Activated CD4-positive, CD25-positive, alpha-beta regulatory T cell (primary cell): Measurements from ENCODE around the gene TC2N.
"Not testable (repeated sequence)": the region's sequence is repeated elsewhere in the genome, so short reads cannot be mapped to it uniquely, and the experiment has no call there.

ENCODE experiments used
- DNase-seq, 4 experiments: peaks; one replicate each; lab custom pipeline; 2025; lab: John Stamatoyannopoulos, UW

Gene TC2N

GRCh38 chr14:91869556-91869955 is 2.2 kb upstream of the TC2N start:
- DNase-seq = no peak

GRCh38 chr14:91866511-91867295 is 633 bp downstream of the TC2N start:
- DNase-seq = no peak

DNA sequence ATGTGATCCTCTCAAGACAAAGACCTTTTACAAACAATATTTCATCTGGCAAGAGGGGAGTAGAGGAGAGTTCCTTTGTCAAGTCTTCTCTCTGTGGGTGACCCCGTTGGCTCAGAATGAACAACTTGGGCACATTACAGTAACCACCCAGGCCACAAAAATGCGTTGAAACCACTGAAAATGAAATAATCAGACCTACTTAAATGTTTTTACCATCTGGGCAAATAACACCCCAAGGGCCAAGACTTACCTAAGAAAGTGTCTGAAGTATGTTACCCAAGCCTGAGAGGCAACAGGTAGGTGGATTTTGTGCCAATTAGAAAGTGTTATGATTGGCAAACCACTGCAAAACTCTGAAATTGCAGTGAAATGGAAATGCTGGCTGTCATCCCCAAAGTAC is 1.3 kb downstream of the TC2N start:
- no peak for DNase-seq

- no peak for DNase-seq
Observed at GRCh38 chr14:91862417-91862816, 4.9 kb downstream of the TC2N start.

DNA sequence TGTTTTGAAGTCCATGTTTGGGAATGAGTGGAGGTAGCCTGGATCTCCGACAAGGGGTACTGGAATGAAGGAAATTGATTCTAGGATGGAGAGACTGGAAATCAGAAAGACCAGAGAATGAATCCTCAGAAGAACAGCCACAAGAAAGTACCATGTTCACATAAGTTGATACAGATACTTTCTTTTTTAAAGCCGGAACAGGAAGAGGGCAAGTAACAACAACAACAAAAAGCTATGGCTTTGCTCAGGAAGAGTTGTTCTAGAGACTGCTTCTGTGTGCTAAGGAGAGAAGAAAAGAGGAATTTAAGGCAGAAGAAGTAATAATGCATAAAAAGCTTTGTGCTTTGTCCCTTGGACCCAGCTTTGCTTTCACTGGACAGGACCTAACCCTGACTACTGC is 6.2 kb downstream of the TC2N start:
- no peak for DNase-seq

DNA sequence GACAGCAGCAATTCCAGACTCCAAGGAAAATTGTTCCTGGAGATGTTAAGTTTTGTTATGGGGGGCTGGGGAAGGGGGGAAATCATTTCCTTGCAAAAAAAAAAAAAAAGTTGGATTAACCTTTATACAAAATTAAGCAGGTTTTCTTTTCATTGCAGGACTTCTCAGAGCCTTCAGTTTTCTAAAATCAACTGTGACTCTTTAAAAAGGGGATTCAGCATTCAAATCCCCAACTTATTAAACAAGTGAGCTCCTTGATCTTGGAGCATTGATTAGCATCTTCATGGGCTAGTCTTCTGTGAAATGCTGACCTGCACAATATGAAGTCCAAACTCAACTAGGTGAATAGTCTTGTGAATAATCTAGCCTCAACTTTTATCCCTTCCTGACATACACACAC is 7.1 kb downstream of the TC2N start:
- no peak for DNase-seq

DNA sequence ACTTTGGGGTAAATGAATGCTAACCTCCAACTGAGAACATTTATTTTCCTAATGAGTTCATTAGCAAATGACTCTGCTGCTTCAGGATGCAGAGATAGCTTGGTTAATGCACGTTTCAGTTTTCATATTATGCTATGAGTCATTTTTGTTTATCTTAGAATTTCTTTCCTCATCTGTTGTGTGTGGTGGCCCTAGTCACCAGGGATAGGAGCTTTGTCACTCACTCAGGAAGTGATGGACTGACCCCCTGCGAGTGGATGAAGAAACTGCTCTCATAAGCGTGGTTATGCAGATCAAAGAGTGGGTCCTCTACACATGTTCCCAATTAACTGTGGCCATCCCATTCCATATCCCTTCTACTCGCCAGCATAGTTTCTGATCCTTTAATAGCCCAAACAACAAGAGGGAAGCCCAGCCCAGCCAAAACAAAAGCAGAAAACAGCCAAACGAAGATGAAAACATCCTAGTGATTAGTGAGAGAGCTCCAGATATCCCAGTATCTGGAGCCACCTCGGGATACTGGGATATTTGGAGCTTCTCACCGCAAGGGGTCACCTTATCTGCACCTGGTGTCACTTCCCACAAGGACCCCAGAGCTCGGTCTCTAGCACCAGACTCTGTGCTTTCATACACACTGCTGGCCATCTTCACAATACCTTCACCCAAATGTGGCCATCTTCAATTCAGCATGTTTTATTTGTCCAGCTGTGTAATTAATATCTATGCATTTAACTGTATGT is 8.6 kb downstream of the TC2N start:
- no peak for DNase-seq

DNA sequence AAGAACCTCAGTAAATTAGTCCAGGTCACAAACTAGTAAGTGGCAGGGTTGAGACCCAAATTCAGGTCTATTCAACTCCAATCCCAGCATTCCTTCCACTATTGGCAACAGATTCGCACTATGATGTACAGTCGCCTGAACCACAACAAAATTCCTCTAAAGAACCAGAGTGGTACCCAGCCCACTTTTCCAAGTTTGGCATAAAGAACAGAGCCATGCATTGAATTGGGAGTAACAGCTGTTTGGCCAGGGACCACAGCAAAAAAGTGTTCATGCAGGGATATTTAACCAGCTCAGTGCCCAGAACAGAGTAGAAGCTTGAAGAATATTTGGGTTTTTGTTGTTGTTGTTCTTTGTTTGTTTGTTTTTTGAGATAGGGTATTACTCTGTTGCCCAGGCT is 9.7 kb downstream of the TC2N start:
- no peak for DNase-seq

DNA sequence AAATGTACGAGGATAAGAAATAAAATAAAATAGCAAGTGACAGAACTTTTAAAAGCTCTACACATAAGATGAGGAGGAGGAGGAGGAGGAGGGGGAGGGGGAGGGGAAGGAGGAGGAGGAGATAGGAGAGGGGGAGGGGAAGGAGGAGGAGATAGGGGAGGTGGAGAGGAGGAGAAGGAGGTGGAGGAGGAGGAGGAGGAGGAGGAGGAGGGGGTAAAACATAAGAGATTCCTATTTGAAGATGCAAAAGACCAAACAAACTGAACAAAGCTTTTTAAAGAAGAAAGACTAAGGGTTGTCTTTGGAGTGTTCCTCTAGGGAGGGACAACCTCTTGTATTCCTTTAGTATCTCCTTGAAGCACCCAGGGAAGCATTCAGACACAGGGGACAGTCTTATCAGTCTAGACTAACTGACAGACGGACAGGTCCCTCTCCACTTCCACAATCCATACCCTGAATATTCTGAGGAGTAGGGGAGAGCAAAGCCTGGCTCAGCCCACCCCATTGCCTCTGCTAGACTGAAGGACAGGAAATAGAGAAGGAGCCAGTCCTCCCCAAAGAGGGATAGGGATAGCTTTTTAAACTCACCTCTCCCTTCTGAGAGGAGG is 12.9 kb downstream of the TC2N start:
- DNase-seq = no peak

DNA sequence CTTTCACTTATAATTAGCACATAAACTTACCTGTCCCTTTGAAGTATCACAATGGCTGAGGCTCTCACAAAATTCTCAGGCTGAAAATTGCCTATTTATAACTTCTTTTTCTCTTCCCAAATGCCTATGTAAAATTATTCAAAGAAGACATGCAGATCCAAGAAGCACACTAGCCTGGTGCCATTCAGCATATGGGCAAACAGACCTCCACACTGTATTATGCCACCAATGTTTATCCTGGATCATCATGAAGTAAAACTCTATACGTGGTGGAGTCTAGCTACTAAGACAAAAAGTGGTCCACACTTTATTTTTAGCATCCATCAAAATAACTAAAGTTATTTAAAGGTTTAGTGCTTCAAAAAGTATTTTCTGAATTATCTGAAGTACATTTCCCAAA is 15.8 kb downstream of the TC2N start:
- DNase-seq = no peak

DNA sequence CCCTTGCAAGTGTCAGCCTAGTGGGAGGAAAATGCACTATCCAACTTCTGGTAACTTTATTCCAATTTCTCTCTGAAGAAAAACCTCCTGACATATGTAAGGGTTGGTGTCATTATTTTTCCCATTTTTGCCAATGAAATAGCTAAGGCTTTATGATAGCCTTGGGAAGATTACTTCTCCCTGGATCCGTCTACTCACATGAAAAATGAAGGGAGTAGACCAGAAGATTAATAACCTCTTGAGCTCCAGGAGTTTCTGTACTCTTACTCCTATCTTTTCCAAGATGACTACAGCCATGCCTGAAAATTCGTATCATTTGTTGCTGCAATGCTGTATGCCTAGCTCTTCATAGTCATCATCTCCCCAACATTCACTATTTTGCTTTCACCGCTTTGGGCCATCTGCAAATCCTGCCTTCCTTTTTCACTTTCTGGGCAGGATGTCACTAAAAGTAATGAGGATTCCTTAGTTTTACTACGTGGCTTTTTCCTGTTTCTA is 18.8 kb downstream of the TC2N start:
- no peak for DNase-seq

DNA sequence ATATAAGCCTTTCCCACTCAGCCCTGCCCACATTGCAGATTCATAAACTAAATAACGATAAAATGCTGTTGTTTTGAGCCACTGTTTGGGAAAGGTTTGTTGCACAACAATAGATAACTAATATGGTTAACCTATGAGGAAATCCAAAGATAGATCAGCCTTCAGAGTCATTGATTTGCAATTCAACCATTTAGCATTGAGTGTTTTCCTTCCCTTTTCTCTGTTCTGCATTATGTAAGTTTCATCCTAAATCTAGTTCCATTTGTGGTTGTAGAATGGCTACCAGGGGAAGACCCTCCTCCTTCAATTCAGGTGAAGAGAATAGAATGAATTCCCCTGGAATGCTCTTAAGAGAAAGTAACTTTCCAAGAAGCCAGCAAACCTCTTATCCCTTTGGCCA is 19.6 kb downstream of the TC2N start:
- DNase-seq = no peak

GRCh38 chr14:91845652-91846051 is 21.7 kb downstream of the TC2N start:
- DNase-seq = no peak

GRCh38 chr14:91845056-91845455 is 22.3 kb downstream of the TC2N start:
- DNase-seq = not testable (repeated sequence)

- DNase-seq = no peak
Observed at GRCh38 chr14:91844029-91844428, 23.3 kb downstream of the TC2N start.

GRCh38 chr14:91843437-91843836 is 23.9 kb downstream of the TC2N start:
- no peak for DNase-seq

DNA sequence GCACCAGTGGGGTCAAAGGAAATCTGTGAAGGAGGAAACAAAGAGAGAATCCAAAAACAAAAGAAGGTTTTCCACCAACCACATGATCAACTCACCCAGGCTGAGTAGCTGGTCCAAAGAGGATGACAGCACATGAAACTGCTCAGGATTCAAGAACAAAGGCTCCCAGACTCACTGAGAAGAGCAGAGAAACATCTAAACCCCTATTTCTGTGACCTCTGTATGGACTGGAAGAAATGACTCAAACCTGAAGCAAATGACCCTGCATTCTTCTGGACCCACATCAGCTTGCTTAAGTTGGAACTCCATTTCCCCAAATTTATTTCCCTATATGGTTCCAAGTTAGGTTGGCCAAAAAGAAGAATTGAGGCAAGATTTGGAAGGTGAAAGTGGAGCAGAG is 26.3 kb downstream of the TC2N start:
- no peak for DNase-seq

GRCh38 chr14:91839749-91840148 is 27.6 kb downstream of the TC2N start:
- no peak for DNase-seq

DNA sequence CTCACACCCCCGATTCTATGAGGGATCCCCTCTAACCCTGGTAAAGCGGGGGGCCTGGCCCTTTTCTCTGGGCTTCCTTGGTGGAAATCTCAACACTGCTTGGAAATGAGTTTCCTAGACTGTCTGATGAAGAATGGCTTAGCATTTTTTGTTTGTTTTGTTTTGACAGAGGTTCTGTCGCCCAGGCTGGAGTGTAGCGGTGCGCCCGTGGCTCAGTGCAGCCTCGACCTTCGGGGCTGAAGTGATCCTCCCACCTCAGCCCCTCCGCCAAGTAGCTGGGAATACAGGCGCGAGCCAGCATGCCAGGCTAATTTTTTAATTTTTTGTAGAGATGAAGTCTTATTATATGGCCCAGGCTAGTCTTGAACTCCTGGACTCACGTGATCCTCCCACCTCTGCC is 30.3 kb downstream of the TC2N start:
- DNase-seq = no peak

GRCh38 chr14:91835920-91836843 is 31.2 kb downstream of the TC2N start:
- DNase-seq = peak; percentile 83 to 90 (median 86)

GRCh38 chr14:91835197-91835919 is 32.0 kb downstream of the TC2N start:
- no peak for DNase-seq
